ENCODE data around the gene KLHL5. TPM values are rescaled to one million over a fixed set of nuclear protein-coding genes. Genes with fewer than 3 reads are reported as not detected.

KLHL5 gene
- total and polyA plus RNA-seq, 2 donors (not counting 1 experiment from before 2014, with no cell fraction given): 22.6 to 90.0 TPM

GRCh38 chr4:39053983-39054382 is 8.0 kb upstream of the KLHL5 start:
- Histone ChIP-seq H3K4me2 (replicated peaks; ENCODE audit: low read depth, low read length, poor library complexity, severe bottlenecking) (peak overlapping the region; percentile 6), H4K20me1 (ENCODE audit: control insufficient read depth, insufficient read depth, low read length, poor library complexity, severe bottlenecking) (peaks cover 55% of the 10 kb centered on the region), H3K9me3 (ENCODE audit: control extremely low read depth in 1 of 3, control insufficient read depth in 2 of 3, insufficient read depth in 1 of 3, low read length in 2 of 3) (no peaks in the 10 kb centered on the region), H3K36me3 (replicated peaks in 1 of 2; ENCODE audit: control extremely low read depth in 1 of 2, control insufficient read depth in 1 of 2, extremely low read depth in 1 of 2, insufficient read depth in 2 of 2, low read length in 1 of 2) (peaks cover 2 to 3% of the 10 kb centered on the region in 2 experiments), H3K4me3 (ENCODE audit: control extremely low read depth in 1 of 5, extremely low read depth in 1 of 5, insufficient read depth in 1 of 5, low read depth in 2 of 5, low read length in 4 of 5) (no peak overlapping the region), H3K27me3 (replicated peaks in 1 of 4; ENCODE audit: control extremely low read depth in 1 of 4, control insufficient read depth in 3 of 4, insufficient read depth in 4 of 4, low read length in 3 of 4) (no peaks in the 10 kb centered on the region), H3K79me2 (ENCODE audit: control insufficient read depth, insufficient read depth, low read length) (peaks cover 99% of the 10 kb centered on the region), H3K4me1 (ENCODE audit: control insufficient read depth in 2 of 2, insufficient read depth in 2 of 2, low read length in 2 of 2) (peaks cover 20 to 23% of the 10 kb centered on the region in 2 donors), H3K27ac (ENCODE audit: low read length in 2 of 2) (peak overlapping the region in 1 of 2 donors; percentile 51), H2AFZ (ENCODE audit: insufficient read depth, low read depth, low read length, poor library complexity, severe bottlenecking) (no peak overlapping the region), H3K9ac (ENCODE audit: low read length) (no peak overlapping the region)
- no peak for ATAC-seq (ENCODE audit: low read depth)
- Mint-ChIP-seq H3K4me1 (peaks cover 57% of the 10 kb centered on the region), H3K9me3 (ENCODE audit: insufficient read depth) (no peaks in the 10 kb centered on the region), H3K4me3 (no peak overlapping the region), H3K27me3 (no peaks in the 10 kb centered on the region), H3K27ac (no peak overlapping the region)
- intact Hi-C loops (cut with micrococcal nuclease): no loop called here
- ChIA-PET CTCF (interaction anchor here (0.7 to 2.2 kb wide), 6 partner anchors 10 to 151 kb away, joined by 3 to 4 read pairs (median 4); no protein-coding TSS in a partner anchor), POLR2A (no interaction called here)
- DNase-seq: peak; percentile 37
- no CpG with 5 or more reads among the region's 4 CpGs for WGBS (ENCODE audit: insufficient coverage)
- no peak for TF ChIP-seq EZH2 (IDR thresholded peaks at IDR 0.05; ENCODE audit: borderline replicate concordance, insufficient read depth, low read depth, low read length, poor library complexity, severe bottlenecking)
- TF ChIP-seq CTCF (IDR thresholded peaks at IDR 0.05): no peak

DNA sequence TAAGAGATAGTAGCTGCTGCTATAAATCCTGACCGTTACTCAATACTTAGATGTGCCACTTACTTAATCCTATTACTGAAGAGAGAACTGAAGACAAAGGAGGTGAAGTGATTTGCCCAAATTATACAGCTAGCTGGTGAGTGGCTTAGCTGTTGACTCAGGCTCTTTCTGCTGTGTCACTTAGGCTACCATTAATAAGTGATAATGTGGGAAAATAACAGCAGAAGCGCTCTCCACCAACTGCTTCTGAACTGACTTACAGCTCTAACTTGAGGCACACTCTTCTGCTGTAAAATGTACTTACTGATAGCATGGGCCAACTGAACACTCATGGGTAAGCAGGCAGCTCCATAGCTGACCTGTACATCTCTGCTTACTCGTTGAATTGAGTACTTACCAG is 7.5 kb upstream of the KLHL5 start:
- Histone ChIP-seq H3K4me1 (ENCODE audit: control insufficient read depth in 2 of 2, insufficient read depth in 2 of 2, low read length in 2 of 2) (peaks cover 20 to 23% of the 10 kb centered on the region in 2 donors), H3K9me3 (ENCODE audit: control extremely low read depth in 1 of 3, control insufficient read depth in 2 of 3, insufficient read depth in 1 of 3, low read length in 2 of 3) (no peaks in the 10 kb centered on the region), H3K27ac (ENCODE audit: low read length in 2 of 2) (peak overlapping the region in 1 of 2 donors; percentile 51), H3K4me3 (ENCODE audit: control extremely low read depth in 1 of 5, extremely low read depth in 1 of 5, insufficient read depth in 1 of 5, low read depth in 2 of 5, low read length in 4 of 5) (no peak overlapping the region), H3K4me2 (replicated peaks; ENCODE audit: low read depth, low read length, poor library complexity, severe bottlenecking) (peak overlapping the region; percentile 6), H2AFZ (ENCODE audit: insufficient read depth, low read depth, low read length, poor library complexity, severe bottlenecking) (no peak overlapping the region), H3K36me3 (replicated peaks in 1 of 2; ENCODE audit: control extremely low read depth in 1 of 2, control insufficient read depth in 1 of 2, extremely low read depth in 1 of 2, insufficient read depth in 2 of 2, low read length in 1 of 2) (peaks cover 3% of the 10 kb centered on the region in 2 experiments), H3K27me3 (replicated peaks in 1 of 4; ENCODE audit: control extremely low read depth in 1 of 4, control insufficient read depth in 3 of 4, insufficient read depth in 4 of 4, low read length in 3 of 4) (no peaks in the 10 kb centered on the region), H3K9ac (ENCODE audit: low read length) (no peak overlapping the region), H4K20me1 (ENCODE audit: control insufficient read depth, insufficient read depth, low read length, poor library complexity, severe bottlenecking) (peaks cover 55% of the 10 kb centered on the region), H3K79me2 (ENCODE audit: control insufficient read depth, insufficient read depth, low read length) (peaks cover 99% of the 10 kb centered on the region)
- WGBS (ENCODE audit: insufficient coverage): no CpG with 5 or more reads among the region's 3 CpGs
- ChIA-PET CTCF (interaction anchor here (0.7 to 2.2 kb wide), 5 partner anchors 8 to 152 kb away, joined by 3 to 4 read pairs (median 4); no protein-coding TSS in a partner anchor), POLR2A (no interaction called here)
- DNase-seq: no peak
- intact Hi-C loops (cut with micrococcal nuclease): no loop called here
- no peak overlapping the region for H3K27ac Mint-ChIP-seq
- no peaks in the 10 kb centered on the region for H3K27me3 Mint-ChIP-seq
- H3K9me3 Mint-ChIP-seq (ENCODE audit: insufficient read depth): no peaks in the 10 kb centered on the region
- ATAC-seq (ENCODE audit: low read depth): no peak
- peaks cover 57% of the 10 kb centered on the region for H3K4me1 Mint-ChIP-seq
- no peak overlapping the region for H3K4me3 Mint-ChIP-seq
- no peak for TF ChIP-seq EZH2 (IDR thresholded peaks at IDR 0.05; ENCODE audit: borderline replicate concordance, insufficient read depth, low read depth, low read length, poor library complexity, severe bottlenecking)
- no peak for TF ChIP-seq CTCF (IDR thresholded peaks at IDR 0.05)
